Effector memory CD4-positive, alpha-beta T cell (primary cell): ENCODE results near the gene ETAA1.

Experiments used
- DNase-seq, 3 donors: peaks; one replicate each; pipeline ENCODE4 v3.0.0-alpha.2; 2020
- H3K27ac ChIP-seq: 2 replicates; pipeline ENCODE4 v1.7.0; 2013; ENCODE audit warnings: mild to moderate bottlenecking, low read length, moderate library complexity; ENCODE audit not compliant: insufficient read depth, poor library complexity, severe bottlenecking
- H3K27me3 ChIP-seq: replicated peaks from 2 replicates; pipeline ENCODE4 v1.7.0; 2013; ENCODE audit warnings: mild to moderate bottlenecking, low read length; ENCODE audit not compliant: insufficient read depth, control insufficient read depth, poor library complexity, severe bottlenecking
- H3K36me3 ChIP-seq: 2 replicates; pipeline ENCODE4 v1.7.0; 2013; ENCODE audit warnings: mild to moderate bottlenecking, low read length, moderate library complexity; ENCODE audit not compliant: control insufficient read depth, insufficient read depth
- H3K4me1 ChIP-seq: 2 replicates; pipeline ENCODE4 v1.7.0; 2013; ENCODE audit warnings: low read length, mild to moderate bottlenecking; ENCODE audit not compliant: control insufficient read depth, insufficient read depth, poor library complexity, severe bottlenecking
- H3K4me3 ChIP-seq: 2 replicates; pipeline ENCODE4 v1.7.0; 2013; ENCODE audit warnings: low read length, low read depth, mild to moderate bottlenecking; ENCODE audit not compliant: insufficient read depth, poor library complexity, severe bottlenecking
- H3K9me3 ChIP-seq: 2 replicates; pipeline ENCODE4 v1.7.0; 2013; ENCODE audit warnings: mild to moderate bottlenecking, low read length, moderate library complexity; ENCODE audit not compliant: control insufficient read depth

ETAA1 gene

GRCh38 chr2:67457699-67458098 lies 60.6 kb downstream of the ETAA1 start:
- DNase-seq, result no peak

GRCh38 chr2:67459761-67460160 lies 62.6 kb downstream of the ETAA1 start:
- H3K36me3 ChIP-seq, result no peaks in the 10 kb centered on the region
- no peaks in the 10 kb centered on the region for H3K9me3 ChIP-seq
- DNase-seq, result no peak
- no peaks in the 10 kb centered on the region for H3K27me3 ChIP-seq
- no peak overlapping the region for H3K4me3 ChIP-seq
- no peaks in the 10 kb centered on the region for H3K4me1 ChIP-seq
- no peak overlapping the region for H3K27ac ChIP-seq

More at GRCh38 chr2:67457699-67458098, 60.6 kb downstream of the ETAA1 start:
- no peak overlapping the region for H3K4me3 ChIP-seq
- no peaks in the 10 kb centered on the region for H3K36me3 ChIP-seq
- no peaks in the 10 kb centered on the region for H3K27me3 ChIP-seq
- no peak overlapping the region for H3K27ac ChIP-seq
- no peaks in the 10 kb centered on the region for H3K4me1 ChIP-seq
- no peaks in the 10 kb centered on the region for H3K9me3 ChIP-seq
